ENCODE data around the gene GALNT18. TPM values are rescaled to one million over a fixed set of nuclear protein-coding genes. Genes with fewer than 3 reads are reported as not detected.

GALNT18 gene
- polyA plus RNA-seq, 1 experiment = 4.1 TPM

DNA sequence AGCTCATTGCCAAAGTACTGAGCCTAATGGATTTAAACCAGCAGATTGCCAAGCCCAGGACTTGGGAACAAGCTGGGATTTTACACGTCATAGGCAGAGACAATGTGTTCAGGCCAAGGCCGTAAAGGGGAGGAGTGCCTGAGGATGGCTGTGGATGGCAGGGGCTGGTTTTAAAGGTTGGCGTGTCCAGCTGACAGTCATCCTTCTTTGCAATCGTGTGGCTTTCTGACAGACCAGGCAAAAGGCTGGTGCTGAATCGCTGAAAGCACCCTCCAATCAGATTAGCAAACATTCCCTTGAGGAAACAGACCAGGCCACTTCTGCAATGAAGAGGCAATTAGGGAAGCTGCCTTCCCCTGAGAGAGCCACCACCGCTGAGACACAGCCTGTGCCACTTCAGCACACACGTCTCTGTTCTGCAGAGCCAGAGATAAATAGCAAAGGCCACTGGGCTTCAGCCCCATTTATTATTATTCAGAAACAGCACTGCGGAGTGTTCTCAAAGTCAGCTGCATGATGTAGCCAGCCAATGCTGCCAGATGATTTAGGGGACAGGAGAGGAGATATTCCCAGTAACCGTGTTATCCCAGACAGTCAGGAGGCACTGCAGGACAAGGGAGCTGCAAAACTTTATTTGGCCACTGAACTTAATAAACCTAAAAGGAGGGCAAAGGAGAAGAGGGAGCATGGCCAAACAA, 214.6 kb downstream of the GALNT18 start:
- Histone ChIP-seq H3K27me3 (ENCODE audit: control insufficient read depth, insufficient read depth, low read length) (peaks cover 4% of the 10 kb centered on the region), H3K4me3 (ENCODE audit: low read depth, low read length) (no peak overlapping the region), H3K36me3 (ENCODE audit: control insufficient read depth, insufficient read depth, low read length) (no peaks in the 10 kb centered on the region)
- TF ChIP-seq, protein P1, sequence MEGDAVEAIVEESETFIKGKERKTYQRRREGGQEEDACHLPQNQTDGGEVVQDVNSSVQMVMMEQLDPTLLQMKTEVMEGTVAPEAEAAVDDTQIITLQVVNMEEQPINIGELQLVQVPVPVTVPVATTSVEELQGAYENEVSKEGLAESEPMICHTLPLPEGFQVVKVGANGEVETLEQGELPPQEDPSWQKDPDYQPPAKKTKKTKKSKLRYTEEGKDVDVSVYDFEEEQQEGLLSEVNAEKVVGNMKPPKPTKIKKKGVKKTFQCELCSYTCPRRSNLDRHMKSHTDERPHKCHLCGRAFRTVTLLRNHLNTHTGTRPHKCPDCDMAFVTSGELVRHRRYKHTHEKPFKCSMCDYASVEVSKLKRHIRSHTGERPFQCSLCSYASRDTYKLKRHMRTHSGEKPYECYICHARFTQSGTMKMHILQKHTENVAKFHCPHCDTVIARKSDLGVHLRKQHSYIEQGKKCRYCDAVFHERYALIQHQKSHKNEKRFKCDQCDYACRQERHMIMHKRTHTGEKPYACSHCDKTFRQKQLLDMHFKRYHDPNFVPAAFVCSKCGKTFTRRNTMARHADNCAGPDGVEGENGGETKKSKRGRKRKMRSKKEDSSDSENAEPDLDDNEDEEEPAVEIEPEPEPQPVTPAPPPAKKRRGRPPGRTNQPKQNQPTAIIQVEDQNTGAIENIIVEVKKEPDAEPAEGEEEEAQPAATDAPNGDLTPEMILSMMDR (IDR thresholded peaks at IDR 0.05; ENCODE audit: insufficient read depth, low read depth, low read length) = no peak
- POLR2A ChIA-PET = no interaction called here
- no peak for DNase-seq (ENCODE audit: low read depth)
- CTCF ChIA-PET = no interaction called here

DNA sequence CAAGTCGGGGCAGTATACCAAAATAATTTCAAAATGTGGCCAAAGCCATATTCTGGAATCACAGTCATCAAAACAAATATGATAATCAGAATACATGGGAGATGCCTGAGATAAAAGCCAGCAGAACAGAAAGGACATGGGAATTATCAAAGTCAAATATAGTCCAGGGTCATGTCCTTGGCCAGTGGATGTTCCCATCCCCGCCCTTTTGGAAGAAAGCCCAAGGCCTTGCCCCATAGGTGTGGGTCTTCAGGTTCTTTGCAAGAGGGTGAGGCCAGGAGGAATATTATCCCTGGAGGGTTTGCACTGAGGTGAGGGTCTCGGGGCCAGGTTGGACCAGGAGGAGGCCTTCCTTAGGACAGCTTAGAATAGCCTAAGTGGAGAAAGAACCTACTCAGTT, 215.2 kb downstream of the GALNT18 start:
- CTCF ChIA-PET = no interaction called here
- no peak for DNase-seq (ENCODE audit: low read depth)
- H3K27me3 ChIP-seq (ENCODE audit: control insufficient read depth, insufficient read depth, low read length) = peaks cover 3% of the 10 kb centered on the region
- TF ChIP-seq, protein P1 (IDR thresholded peaks at IDR 0.05; ENCODE audit: insufficient read depth, low read depth, low read length) = no peak
- no peaks in the 10 kb centered on the region for H3K36me3 ChIP-seq (ENCODE audit: control insufficient read depth, insufficient read depth, low read length)
- no peak overlapping the region for H3K4me3 ChIP-seq (ENCODE audit: low read depth, low read length)
- POLR2A ChIA-PET = no interaction called here

DNA sequence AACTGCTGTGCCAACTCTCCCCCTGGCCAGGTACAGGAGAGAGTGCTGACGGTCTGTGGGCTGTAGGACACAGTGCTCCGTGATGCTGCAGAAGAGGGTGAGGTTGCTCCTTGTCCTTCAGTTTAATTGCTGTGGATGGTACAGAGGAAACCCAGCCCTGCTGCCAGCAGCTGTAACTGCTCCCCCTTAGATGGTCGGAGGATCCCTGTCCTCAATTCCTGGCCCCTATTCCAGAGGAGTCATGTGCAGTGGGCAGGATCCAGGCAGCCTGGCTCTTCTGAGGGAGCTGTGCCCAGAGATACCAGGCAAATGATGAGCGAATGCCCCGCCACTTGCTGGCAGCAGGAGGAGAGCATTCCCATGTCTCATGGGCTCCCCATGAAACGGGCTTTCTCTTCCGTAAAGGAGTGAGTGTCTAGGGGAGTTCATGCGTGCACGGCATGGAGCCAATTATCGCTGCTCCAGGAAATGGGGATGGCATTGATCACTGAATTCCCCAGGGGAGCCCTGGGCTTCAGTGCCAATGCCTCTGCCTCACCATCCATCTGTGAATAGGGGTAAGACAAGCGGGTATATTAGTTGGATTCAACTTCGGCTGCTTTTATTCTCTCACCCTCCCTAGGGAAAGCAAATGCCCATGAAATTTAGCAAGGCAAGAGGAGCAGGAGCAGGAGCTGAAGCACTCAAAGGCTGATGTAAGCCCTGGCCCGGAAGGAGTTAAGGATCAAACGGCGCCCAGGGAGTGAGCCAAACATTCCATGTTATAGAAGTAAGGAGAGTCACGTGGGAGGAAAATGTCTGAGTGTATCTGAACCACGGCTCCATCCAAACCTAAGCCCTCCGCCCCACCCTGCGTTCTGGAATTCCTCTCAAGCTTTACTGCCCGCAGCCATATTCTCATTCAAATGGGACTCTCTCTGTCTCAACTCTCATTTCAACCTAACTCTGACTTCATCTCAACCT, 217.8 kb downstream of the GALNT18 start:
- ChIA-PET POLR2A (no interaction called here), CTCF (no interaction called here)
- peaks cover 3% of the 10 kb centered on the region for H3K27me3 ChIP-seq (ENCODE audit: control insufficient read depth, insufficient read depth, low read length)
- TF ChIP-seq, protein P1 (IDR thresholded peaks at IDR 0.05; ENCODE audit: insufficient read depth, low read depth, low read length) = no peak
- no peak for DNase-seq (ENCODE audit: low read depth)
- no peaks in the 10 kb centered on the region for H3K36me3 ChIP-seq (ENCODE audit: control insufficient read depth, insufficient read depth, low read length)
- H3K4me3 ChIP-seq (ENCODE audit: low read depth, low read length) = no peak overlapping the region

DNA sequence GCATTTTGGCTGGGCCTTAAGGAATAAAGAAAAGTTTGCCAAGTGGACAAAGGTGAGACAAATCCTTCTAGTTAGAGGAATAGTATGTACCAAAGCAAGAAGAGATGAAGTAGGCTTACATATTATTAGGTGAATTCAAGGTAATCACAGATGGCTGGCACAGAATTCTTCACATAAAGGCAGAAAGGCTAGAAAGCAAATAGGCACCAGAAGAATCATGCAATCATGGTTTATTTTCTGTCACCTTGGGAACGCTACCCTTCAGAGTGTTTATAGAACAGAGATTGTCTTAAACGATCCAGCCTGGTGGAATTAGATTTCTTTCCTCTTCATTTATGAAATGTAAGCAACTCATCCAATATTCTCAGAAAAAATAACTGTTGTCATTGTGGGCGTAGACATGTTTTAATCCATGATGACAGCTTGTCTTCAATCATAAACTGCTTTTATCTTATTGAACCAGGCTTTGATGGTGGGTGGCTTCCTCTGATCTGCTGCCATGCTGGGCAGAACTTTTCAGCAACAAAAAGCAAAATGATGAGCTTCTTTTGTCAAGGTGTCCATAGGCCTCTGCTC, 219.8 kb downstream of the GALNT18 start:
- H3K27me3 ChIP-seq (ENCODE audit: control insufficient read depth, insufficient read depth, low read length) = peaks cover 3% of the 10 kb centered on the region
- H3K36me3 ChIP-seq (ENCODE audit: control insufficient read depth, insufficient read depth, low read length) = no peaks in the 10 kb centered on the region
- ChIA-PET CTCF (interaction anchor here (1.9 kb wide), 1 partner anchor 11 kb away, joined by 5 read pairs; no protein-coding TSS in a partner anchor), POLR2A (no interaction called here)
- DNase-seq (ENCODE audit: low read depth) = no peak
- TF ChIP-seq, protein P1 (IDR thresholded peaks at IDR 0.05; ENCODE audit: insufficient read depth, low read depth, low read length) = no peak
- no peak overlapping the region for H3K4me3 ChIP-seq (ENCODE audit: low read depth, low read length)
